NCI-H345 (cell line): ENCODE results near the gene SPNS1.

ENCODE experiments used
- DNase-seq: peaks from one replicate; lab custom pipeline; 2025; lab: John Stamatoyannopoulos, UW

The SPNS1 gene

DNA sequence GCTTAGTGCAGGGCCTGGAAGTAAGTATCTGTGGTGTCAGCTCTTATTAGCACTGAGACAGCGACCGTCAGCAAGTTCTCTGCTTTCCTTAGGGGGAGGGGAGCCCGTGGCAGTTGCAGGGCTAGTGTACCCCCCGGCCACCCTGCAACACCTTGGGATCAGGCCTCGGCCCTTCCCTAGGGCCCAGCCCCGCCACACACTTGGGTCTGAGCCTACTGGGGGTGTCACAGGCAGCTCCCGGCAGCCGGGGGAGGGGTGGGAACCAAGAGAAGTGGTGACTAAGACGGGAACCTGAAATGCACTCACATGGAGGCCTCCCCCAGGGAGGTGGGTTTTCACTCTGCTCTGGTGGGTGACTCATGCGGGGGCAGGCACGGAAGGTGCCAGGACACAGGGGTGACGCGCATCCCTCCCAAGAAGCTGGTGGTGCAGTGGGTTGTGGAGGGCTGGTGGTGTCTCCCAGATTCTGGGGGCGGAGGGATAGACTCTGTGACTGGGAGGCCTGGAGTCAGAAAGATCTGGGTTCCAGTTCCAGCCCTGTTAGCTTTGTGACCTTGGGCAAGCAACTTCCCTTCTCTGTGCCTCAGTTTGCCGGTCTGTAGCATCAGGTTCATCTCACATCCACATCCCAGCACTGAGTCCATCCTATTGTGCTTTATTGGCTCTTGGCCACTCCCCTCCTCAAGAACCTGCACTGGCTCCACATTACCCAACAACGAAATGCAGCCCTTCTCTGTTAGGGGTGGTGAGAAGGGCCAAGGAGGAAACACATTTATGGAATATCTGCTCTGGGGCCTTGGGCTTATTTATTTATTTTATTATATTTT is 54.8 kb downstream of the SPNS1 start:
- no peak for DNase-seq

DNA sequence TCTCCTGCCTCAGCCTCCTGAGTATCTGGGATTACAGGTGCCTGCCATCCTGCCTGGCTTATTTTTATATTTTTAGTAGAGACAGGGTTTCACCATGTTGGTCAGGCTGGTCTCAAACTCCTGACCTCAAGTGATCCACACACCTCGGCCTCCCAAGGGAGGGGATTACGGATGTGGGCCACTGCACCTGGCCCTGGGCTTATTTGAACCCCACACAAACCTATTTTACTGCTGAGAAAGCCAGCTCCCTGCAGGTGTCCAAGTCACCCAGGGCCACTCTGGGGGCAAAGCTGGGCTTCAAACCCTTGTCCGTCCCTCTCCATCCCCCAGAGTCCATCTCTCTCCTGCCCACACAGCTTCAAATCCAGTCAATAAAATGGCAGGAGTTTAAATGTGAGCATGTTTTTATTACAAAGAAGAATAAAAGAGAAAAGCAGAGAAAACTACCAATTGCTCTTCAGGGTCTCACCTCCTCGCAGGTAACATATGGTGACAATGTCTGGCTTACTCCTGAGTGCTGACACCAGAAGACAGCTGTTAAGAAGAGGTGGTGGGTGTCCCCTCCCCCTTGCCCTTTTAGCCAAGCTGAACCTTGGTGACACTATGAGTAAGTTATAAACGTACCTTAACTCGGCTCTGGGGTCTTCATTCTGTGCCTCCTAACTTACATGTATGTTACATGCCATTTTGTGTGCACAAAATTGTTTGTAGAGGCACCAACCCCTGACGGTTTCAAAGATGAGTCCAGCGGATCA is 55.7 kb downstream of the SPNS1 start:
- no peak for DNase-seq
